Measurements from ENCODE around the gene SLC44A4. TPM values are rescaled to one million over a fixed set of nuclear protein-coding genes. Genes with fewer than 3 reads are reported as not detected.
A peak's percentile ranks its signal among the peaks of the same experiment; 100 is the strongest.

The SLC44A4 gene
- total and polyA plus RNA-seq, 9 of the 15 experiments (the other 6 are each of a cell fraction or from before 2014, with no cell fraction given): 7.9 to 18.6 (median 11.2) TPM

DNA sequence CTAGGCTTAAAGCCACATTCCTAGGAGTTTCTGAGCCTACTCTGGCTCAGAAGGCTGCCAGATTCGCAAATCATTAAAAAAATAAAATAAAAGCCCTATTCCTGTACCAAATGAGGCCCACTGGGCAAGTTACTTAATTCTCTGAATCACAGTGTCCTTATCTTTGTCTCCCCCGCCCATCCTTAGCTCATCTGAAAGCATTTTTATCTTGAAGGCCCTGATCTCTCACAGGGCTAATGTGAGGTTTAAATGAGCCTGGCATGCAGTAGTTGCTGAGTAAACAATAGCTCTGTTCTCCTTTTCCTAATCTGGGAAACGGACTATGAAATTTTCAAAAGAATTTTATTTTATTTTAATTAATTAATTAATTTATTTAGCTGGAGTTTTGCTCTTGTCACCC, 25.2 kb upstream of the SLC44A4 start (continued):
- TF ChIP-seq ZBTB7A (IDR thresholded peaks at IDR 0.05; ENCODE audit: borderline replicate concordance, control insufficient read depth, low read depth, low read length): no peak
- no peak for TF ChIP-seq PHF8 (IDR thresholded peaks at IDR 0.05; ENCODE audit: borderline replicate concordance, low read length)
- no peak for TF ChIP-seq ZBED1 (IDR thresholded peaks at IDR 0.05)
- TF ChIP-seq, protein P1, sequence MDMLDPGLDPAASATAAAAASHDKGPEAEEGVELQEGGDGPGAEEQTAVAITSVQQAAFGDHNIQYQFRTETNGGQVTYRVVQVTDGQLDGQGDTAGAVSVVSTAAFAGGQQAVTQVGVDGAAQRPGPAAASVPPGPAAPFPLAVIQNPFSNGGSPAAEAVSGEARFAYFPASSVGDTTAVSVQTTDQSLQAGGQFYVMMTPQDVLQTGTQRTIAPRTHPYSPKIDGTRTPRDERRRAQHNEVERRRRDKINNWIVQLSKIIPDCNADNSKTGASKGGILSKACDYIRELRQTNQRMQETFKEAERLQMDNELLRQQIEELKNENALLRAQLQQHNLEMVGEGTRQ (CRISPR knock-in tag; IDR thresholded peaks at IDR 0.05): no peak
- TF ChIP-seq, protein P2, sequence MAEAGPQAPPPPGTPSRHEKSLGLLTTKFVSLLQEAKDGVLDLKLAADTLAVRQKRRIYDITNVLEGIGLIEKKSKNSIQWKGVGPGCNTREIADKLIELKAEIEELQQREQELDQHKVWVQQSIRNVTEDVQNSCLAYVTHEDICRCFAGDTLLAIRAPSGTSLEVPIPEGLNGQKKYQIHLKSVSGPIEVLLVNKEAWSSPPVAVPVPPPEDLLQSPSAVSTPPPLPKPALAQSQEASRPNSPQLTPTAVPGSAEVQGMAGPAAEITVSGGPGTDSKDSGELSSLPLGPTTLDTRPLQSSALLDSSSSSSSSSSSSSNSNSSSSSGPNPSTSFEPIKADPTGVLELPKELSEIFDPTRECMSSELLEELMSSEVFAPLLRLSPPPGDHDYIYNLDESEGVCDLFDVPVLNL (CRISPR knock-in tag; IDR thresholded peaks at IDR 0.05; ENCODE audit: low read depth): no peak
- TF ChIP-seq ZFPM2 (CRISPR knock-in tag; IDR thresholded peaks at IDR 0.05): no peak
- TF ChIP-seq, protein P3, sequence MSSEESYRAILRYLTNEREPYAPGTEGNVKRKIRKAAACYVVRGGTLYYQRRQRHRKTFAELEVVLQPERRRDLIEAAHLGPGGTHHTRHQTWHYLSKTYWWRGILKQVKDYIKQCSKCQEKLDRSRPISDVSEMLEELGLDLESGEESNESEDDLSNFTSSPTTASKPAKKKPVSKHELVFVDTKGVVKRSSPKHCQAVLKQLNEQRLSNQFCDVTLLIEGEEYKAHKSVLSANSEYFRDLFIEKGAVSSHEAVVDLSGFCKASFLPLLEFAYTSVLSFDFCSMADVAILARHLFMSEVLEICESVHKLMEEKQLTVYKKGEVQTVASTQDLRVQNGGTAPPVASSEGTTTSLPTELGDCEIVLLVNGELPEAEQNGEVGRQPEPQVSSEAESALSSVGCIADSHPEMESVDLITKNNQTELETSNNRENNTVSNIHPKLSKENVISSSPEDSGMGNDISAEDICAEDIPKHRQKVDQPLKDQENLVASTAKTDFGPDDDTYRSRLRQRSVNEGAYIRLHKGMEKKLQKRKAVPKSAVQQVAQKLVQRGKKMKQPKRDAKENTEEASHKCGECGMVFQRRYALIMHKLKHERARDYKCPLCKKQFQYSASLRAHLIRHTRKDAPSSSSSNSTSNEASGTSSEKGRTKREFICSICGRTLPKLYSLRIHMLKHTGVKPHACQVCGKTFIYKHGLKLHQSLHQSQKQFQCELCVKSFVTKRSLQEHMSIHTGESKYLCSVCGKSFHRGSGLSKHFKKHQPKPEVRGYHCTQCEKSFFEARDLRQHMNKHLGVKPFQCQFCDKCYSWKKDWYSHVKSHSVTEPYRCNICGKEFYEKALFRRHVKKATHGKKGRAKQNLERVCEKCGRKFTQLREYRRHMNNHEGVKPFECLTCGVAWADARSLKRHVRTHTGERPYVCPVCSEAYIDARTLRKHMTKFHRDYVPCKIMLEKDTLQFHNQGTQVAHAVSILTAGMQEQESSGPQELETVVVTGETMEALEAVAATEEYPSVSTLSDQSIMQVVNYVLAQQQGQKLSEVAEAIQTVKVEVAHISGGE (CRISPR knock-in tag; IDR thresholded peaks at IDR 0.05): no peak
- TF ChIP-seq ZNF79 (CRISPR knock-in tag; IDR thresholded peaks at IDR 0.05; ENCODE audit: low read depth): no peak
- TF ChIP-seq, protein P4, sequence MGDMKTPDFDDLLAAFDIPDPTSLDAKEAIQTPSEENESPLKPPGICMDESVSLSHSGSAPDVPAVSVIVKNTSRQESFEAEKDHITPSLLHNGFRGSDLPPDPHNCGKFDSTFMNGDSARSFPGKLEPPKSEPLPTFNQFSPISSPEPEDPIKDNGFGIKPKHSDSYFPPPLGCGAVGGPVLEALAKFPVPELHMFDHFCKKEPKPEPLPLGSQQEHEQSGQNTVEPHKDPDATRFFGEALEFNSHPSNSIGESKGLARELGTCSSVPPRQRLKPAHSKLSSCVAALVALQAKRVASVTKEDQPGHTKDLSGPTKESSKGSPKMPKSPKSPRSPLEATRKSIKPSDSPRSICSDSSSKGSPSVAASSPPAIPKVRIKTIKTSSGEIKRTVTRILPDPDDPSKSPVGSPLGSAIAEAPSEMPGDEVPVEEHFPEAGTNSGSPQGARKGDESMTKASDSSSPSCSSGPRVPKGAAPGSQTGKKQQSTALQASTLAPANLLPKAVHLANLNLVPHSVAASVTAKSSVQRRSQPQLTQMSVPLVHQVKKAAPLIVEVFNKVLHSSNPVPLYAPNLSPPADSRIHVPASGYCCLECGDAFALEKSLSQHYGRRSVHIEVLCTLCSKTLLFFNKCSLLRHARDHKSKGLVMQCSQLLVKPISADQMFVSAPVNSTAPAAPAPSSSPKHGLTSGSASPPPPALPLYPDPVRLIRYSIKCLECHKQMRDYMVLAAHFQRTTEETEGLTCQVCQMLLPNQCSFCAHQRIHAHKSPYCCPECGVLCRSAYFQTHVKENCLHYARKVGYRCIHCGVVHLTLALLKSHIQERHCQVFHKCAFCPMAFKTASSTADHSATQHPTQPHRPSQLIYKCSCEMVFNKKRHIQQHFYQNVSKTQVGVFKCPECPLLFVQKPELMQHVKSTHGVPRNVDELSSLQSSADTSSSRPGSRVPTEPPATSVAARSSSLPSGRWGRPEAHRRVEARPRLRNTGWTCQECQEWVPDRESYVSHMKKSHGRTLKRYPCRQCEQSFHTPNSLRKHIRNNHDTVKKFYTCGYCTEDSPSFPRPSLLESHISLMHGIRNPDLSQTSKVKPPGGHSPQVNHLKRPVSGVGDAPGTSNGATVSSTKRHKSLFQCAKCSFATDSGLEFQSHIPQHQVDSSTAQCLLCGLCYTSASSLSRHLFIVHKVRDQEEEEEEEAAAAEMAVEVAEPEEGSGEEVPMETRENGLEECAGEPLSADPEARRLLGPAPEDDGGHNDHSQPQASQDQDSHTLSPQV (IDR thresholded peaks at IDR 0.05): no peak
- TF ChIP-seq, protein P5, sequence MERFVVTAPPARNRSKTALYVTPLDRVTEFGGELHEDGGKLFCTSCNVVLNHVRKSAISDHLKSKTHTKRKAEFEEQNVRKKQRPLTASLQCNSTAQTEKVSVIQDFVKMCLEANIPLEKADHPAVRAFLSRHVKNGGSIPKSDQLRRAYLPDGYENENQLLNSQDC (CRISPR knock-in tag; IDR thresholded peaks at IDR 0.05): no peak
- TF ChIP-seq, protein P6, sequence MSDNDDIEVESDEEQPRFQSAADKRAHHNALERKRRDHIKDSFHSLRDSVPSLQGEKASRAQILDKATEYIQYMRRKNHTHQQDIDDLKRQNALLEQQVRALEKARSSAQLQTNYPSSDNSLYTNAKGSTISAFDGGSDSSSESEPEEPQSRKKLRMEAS (CRISPR knock-in tag; IDR thresholded peaks at IDR 0.05): no peak
- TF ChIP-seq NR1H2 (CRISPR knock-in tag; IDR thresholded peaks at IDR 0.05): no peak
- TF ChIP-seq, protein P7, sequence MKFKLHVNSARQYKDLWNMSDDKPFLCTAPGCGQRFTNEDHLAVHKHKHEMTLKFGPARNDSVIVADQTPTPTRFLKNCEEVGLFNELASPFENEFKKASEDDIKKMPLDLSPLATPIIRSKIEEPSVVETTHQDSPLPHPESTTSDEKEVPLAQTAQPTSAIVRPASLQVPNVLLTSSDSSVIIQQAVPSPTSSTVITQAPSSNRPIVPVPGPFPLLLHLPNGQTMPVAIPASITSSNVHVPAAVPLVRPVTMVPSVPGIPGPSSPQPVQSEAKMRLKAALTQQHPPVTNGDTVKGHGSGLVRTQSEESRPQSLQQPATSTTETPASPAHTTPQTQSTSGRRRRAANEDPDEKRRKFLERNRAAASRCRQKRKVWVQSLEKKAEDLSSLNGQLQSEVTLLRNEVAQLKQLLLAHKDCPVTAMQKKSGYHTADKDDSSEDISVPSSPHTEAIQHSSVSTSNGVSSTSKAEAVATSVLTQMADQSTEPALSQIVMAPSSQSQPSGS (CRISPR knock-in tag; IDR thresholded peaks at IDR 0.05): no peak
- no peak for TF ChIP-seq ZNF764 (CRISPR knock-in tag; IDR thresholded peaks at IDR 0.05; ENCODE audit: low read depth)
- TF ChIP-seq NCOR1 (IDR thresholded peaks at IDR 0.05): peak; percentile 36; the same call in 1 of the 2 replicates
- no peak for TF ChIP-seq ETV1 (tag; conservative IDR thresholded peaks at IDR 0.05; ENCODE audit: low read depth)
